MM.1S (cell line): ENCODE measurements around the gene GXYLT1.

Experiments used
- DNase-seq: peaks from one replicate; pipeline ENCODE4 v3.0.0-alpha.2; 2015
- H2AFZ ChIP-seq: fragments of 300-600 bp; sonication (generic); 2 replicates; pipeline ENCODE4 v1.6.0; 2016; ENCODE audit warnings: antibody characterized with exemption, low read length
- H3F3A ChIP-seq: fragments of 300-600 bp; sonication (generic); 2 replicates; pipeline ENCODE4 v1.6.1; 2016; ENCODE audit warnings: mild to moderate bottlenecking, antibody characterized with exemption, low read length, moderate library complexity, mixed read lengths; ENCODE audit not compliant: insufficient read depth
- H3K27ac ChIP-seq: fragments of 300-600 bp; sonication (generic); 2 replicates; pipeline ENCODE4 v1.5.1; 2016; ENCODE audit warnings: mild to moderate bottlenecking, low read length
- H3K27me3 ChIP-seq: fragments of 300-600 bp; sonication (generic); replicated peaks from 2 replicates; pipeline ENCODE4 v1.6.0; 2016; ENCODE audit warnings: low read length; ENCODE audit not compliant: insufficient read depth
- H3K36me3 ChIP-seq: fragments of 300-600 bp; sonication (generic); replicated peaks from 2 replicates; pipeline ENCODE4 v1.6.1; 2016; ENCODE audit warnings: mild to moderate bottlenecking, low read length, mixed read lengths; ENCODE audit not compliant: insufficient read depth
- H3K4me1 ChIP-seq: fragments of 300-600 bp; sonication (generic); 2 replicates; pipeline ENCODE4 v1.6.1; 2016; ENCODE audit warnings: low read length, mixed read lengths
- H3K4me2 ChIP-seq: fragments of 300-600 bp; sonication (generic); 2 replicates; pipeline ENCODE4 v1.6.0; 2016; ENCODE audit warnings: low read depth, low read length
- H3K4me3 ChIP-seq: fragments of 300-600 bp; sonication (generic); 2 replicates; pipeline ENCODE4 v1.5.1; 2016; ENCODE audit warnings: low read length, mixed read lengths
- H3K79me2 ChIP-seq: fragments of 300-600 bp; sonication (generic); 2 replicates; pipeline ENCODE4 v1.6.1; 2016; ENCODE audit warnings: mixed run types, low read length, mixed read lengths
- H3K9ac ChIP-seq: fragments of 300-600 bp; sonication (generic); 2 replicates; pipeline ENCODE4 v1.6.1; 2016; ENCODE audit warnings: low read length, mixed read lengths
- H3K9me2 ChIP-seq: fragments of 300-600 bp; sonication (generic); replicated peaks from 2 replicates; pipeline ENCODE4 v1.6.1; 2016; ENCODE audit warnings: mild to moderate bottlenecking, low read length, mixed read lengths; ENCODE audit not compliant: insufficient read depth
- H3K9me3 ChIP-seq: fragments of 300-600 bp; sonication (generic); replicated peaks from 2 replicates; pipeline ENCODE4 v1.6.1; 2016; ENCODE audit warnings: mild to moderate bottlenecking, low read length, mixed read lengths; ENCODE audit not compliant: insufficient read depth
- H4K20me1 ChIP-seq: fragments of 300-600 bp; sonication (generic); 2 replicates; pipeline ENCODE4 v1.6.1; 2016; ENCODE audit warnings: mild to moderate bottlenecking, low read length, moderate library complexity, mixed read lengths; ENCODE audit not compliant: insufficient read depth
- CTCF ChIP-seq: fragments of 300-600 bp; sonication (generic); IDR thresholded peaks from 2 replicates; pipeline ENCODE4 v1.5.1; 2016; ENCODE audit warnings: antibody characterized with exemption, low read length, mixed read lengths
- EZH2 ChIP-seq: fragments of 300-600 bp; sonication (generic); optimal IDR thresholded peaks from 2 replicates; pipeline ENCODE3; 2017; ENCODE audit warnings: low read depth, mild to moderate bottlenecking, antibody characterized with exemption, low read length, mixed read lengths
- EZH2phosphoT487 ChIP-seq: fragments of 300-600 bp; sonication (generic); IDR thresholded peaks from 2 replicates; pipeline ENCODE4 v1.6.1; 2018; ENCODE audit warnings: antibody characterized with exemption, low read length

Gene GXYLT1

DNA sequence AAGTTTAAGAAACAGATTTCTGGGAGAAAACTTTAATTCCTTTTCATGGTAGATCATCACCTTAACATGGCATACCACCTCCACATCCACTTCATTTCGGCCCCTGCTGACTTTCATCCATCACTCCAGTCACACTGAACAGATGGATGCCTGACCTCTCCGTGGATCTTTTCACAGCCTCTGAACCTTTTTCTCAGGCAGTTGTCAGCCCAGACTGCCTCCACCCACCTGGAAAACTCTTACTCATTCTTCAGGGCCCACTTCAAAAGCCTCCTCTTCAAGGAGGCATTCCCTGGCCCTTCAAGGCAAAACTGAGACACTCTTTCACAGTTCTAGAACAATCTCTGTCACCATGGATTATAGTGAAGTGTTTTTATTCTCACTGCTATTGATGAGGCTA lies 52.9 kb downstream of the GXYLT1 start:
- no peaks in the 10 kb centered on the region for H3F3A ChIP-seq
- no peaks in the 10 kb centered on the region for H3K9me2 ChIP-seq
- H3K27ac ChIP-seq: no peak overlapping the region
- H4K20me1 ChIP-seq: no peaks in the 10 kb centered on the region
- no peak for DNase-seq
- no peaks in the 10 kb centered on the region for H3K36me3 ChIP-seq
- H3K27me3 ChIP-seq: no peaks in the 10 kb centered on the region
- H2AFZ ChIP-seq: no peak overlapping the region
- H3K4me3 ChIP-seq: no peak overlapping the region
- no peak overlapping the region for H3K9ac ChIP-seq
- H3K79me2 ChIP-seq: no peaks in the 10 kb centered on the region
- TF ChIP-seq EZH2 (no peak), CTCF (no peak), EZH2phosphoT487 (no peak)
- no peak overlapping the region for H3K4me2 ChIP-seq
- H3K4me1 ChIP-seq: no peaks in the 10 kb centered on the region
- no peaks in the 10 kb centered on the region for H3K9me3 ChIP-seq

GRCh38 chr12:42090899-42091298 lies 53.8 kb downstream of the GXYLT1 start:
- Histone ChIP-seq H4K20me1 (no peaks in the 10 kb centered on the region), H3K27ac (no peak overlapping the region), H3K9me3 (no peaks in the 10 kb centered on the region), H3K79me2 (no peaks in the 10 kb centered on the region), H3K4me3 (no peak overlapping the region), H3K36me3 (no peaks in the 10 kb centered on the region), H3F3A (no peaks in the 10 kb centered on the region), H3K4me2 (no peak overlapping the region), H3K9me2 (no peaks in the 10 kb centered on the region), H2AFZ (no peak overlapping the region), H3K27me3 (no peaks in the 10 kb centered on the region), H3K9ac (no peak overlapping the region), H3K4me1 (no peaks in the 10 kb centered on the region)
- no peak for DNase-seq
- TF ChIP-seq EZH2phosphoT487 (no peak), EZH2 (no peak), CTCF (no peak)

DNA sequence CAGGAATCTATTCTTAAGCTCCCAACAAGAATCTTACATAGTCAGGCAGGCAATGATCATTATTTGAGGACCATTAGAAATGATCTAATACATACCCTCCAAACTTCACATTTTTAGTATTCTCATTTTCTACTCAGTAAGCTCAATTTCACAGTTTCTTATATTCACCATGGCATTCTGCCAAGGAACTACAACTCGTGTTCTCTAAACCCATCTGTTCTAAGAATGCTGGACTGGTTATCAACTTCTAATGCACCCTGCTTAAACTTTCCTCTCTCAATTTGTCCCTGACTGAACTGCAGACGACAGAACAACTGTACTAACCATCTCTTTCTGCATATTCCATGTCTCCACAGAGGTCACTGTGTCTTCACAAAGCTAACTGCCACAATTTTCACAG lies 58.6 kb downstream of the GXYLT1 start:
- no peaks in the 10 kb centered on the region for H3K79me2 ChIP-seq
- H3K36me3 ChIP-seq: no peaks in the 10 kb centered on the region
- no peak for TF ChIP-seq EZH2
- TF ChIP-seq EZH2phosphoT487: no peak
- no peak for TF ChIP-seq CTCF
- H4K20me1 ChIP-seq: no peaks in the 10 kb centered on the region
- H3K4me2 ChIP-seq: no peak overlapping the region
- no peaks in the 10 kb centered on the region for H3K27me3 ChIP-seq
- no peaks in the 10 kb centered on the region for H3F3A ChIP-seq
- no peak overlapping the region for H3K4me3 ChIP-seq
- no peak overlapping the region for H3K27ac ChIP-seq
- H2AFZ ChIP-seq: no peak overlapping the region
- H3K9me3 ChIP-seq: no peaks in the 10 kb centered on the region
- no peaks in the 10 kb centered on the region for H3K9me2 ChIP-seq
- no peak overlapping the region for H3K9ac ChIP-seq
- no peak for DNase-seq
- H3K4me1 ChIP-seq: no peaks in the 10 kb centered on the region

DNA sequence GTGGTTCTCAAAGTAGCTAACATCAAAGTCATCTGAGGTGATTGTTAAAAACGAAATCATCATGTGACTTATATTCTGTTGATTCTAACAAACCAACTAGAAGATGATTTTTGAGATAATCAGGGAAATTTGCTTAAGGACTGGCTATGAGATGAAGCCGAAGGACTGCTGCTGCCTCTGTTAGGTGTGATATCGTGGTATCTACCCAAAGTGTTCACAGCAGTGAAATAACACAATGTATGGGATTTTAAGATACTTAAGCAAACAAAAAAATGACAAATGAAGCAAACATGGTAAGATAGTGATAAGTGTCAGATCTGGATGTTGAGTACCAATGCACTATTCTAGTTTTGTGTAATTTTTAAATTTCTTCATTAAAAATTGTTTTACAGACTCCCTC lies 59.1 kb downstream of the GXYLT1 start:
- Histone ChIP-seq H4K20me1 (no peaks in the 10 kb centered on the region), H3K27ac (no peak overlapping the region), H3K27me3 (no peaks in the 10 kb centered on the region), H3F3A (no peaks in the 10 kb centered on the region), H3K9ac (no peak overlapping the region), H3K9me2 (no peaks in the 10 kb centered on the region), H2AFZ (no peak overlapping the region), H3K4me3 (no peak overlapping the region), H3K79me2 (no peaks in the 10 kb centered on the region), H3K4me2 (no peak overlapping the region), H3K4me1 (no peaks in the 10 kb centered on the region), H3K36me3 (no peaks in the 10 kb centered on the region), H3K9me3 (no peaks in the 10 kb centered on the region)
- TF ChIP-seq CTCF (no peak), EZH2 (no peak), EZH2phosphoT487 (no peak)
- DNase-seq: no peak
